ENCODE results near the gene TSC22D1. TPM values are rescaled to one million over a fixed set of nuclear protein-coding genes. Genes with fewer than 3 reads are reported as not detected.
"Not testable (repeated sequence)": the region's sequence is repeated elsewhere in the genome, so short reads cannot be mapped to it uniquely, and the experiment has no call there.

The TSC22D1 gene
- total RNA-seq: 185 TPM

- peak; percentile 36 for DNase-seq (ENCODE audit: low spot score)
Observed at GRCh38 chr13:44575741-44576350, at the start of gene TSC22D1. TSC22D1 (minus strand) TSS chr13:44576330; CDS start chr13:44576074, 256 bp downstream.

- no peak for DNase-seq (ENCODE audit: low spot score)
Observed at GRCh38 chr13:44622708-44623107, 46.6 kb upstream of the TSC22D1 start.

- DNase-seq (ENCODE audit: low spot score): no peak
Observed at GRCh38 chr13:44622261-44622660, 46.1 kb upstream of the TSC22D1 start.

- DNase-seq (ENCODE audit: low spot score): no peak
Observed at GRCh38 chr13:44620057-44620456, 43.9 kb upstream of the TSC22D1 start.

GRCh38 chr13:44619651-44620050 lies 43.5 kb upstream of the TSC22D1 start:
- no peak for DNase-seq (ENCODE audit: low spot score)

- DNase-seq (ENCODE audit: low spot score): no peak
Observed at GRCh38 chr13:44618326-44618725, 42.2 kb upstream of the TSC22D1 start.

GRCh38 chr13:44617648-44618047 lies 41.5 kb upstream of the TSC22D1 start:
- no peak for DNase-seq (ENCODE audit: low spot score)

- DNase-seq (ENCODE audit: low spot score): no peak
Observed at GRCh38 chr13:44609137-44609536, 33.0 kb upstream of the TSC22D1 start.

GRCh38 chr13:44605721-44606120 lies 29.6 kb upstream of the TSC22D1 start:
- DNase-seq (ENCODE audit: low spot score): no peak

GRCh38 chr13:44605275-44605674 lies 29.1 kb upstream of the TSC22D1 start:
- DNase-seq (ENCODE audit: low spot score): no peak

GRCh38 chr13:44601586-44601985 lies 25.5 kb upstream of the TSC22D1 start:
- no peak for DNase-seq (ENCODE audit: low spot score)

- DNase-seq (ENCODE audit: low spot score): not testable (repeated sequence)
Observed at GRCh38 chr13:44593861-44594592, 17.9 kb upstream of the TSC22D1 start.

- no peak for DNase-seq (ENCODE audit: low spot score)
Observed at GRCh38 chr13:44592216-44592847, 16.2 kb upstream of the TSC22D1 start.

- DNase-seq (ENCODE audit: low spot score): no peak
Observed at GRCh38 chr13:44591316-44591715, 15.2 kb upstream of the TSC22D1 start.

- DNase-seq (ENCODE audit: low spot score): no peak
Observed at GRCh38 chr13:44583137-44583536, 7.0 kb upstream of the TSC22D1 start.

GRCh38 chr13:44578067-44578400 lies 1.9 kb upstream of the TSC22D1 start:
- no peak for DNase-seq (ENCODE audit: low spot score)

- peak; percentile 97 for DNase-seq (ENCODE audit: low spot score)
Observed at GRCh38 chr13:44577236-44578066, 1.3 kb upstream of the TSC22D1 start.

- no peak for DNase-seq (ENCODE audit: low spot score)
Observed at GRCh38 chr13:44576351-44577235, 463 bp upstream of the TSC22D1 start.

GRCh38 chr13:44575035-44575434 lies 1.1 kb downstream of the TSC22D1 start:
- no peak for DNase-seq (ENCODE audit: low spot score)

- no peak for DNase-seq (ENCODE audit: low spot score)
Observed at GRCh38 chr13:44574466-44574855, 1.7 kb downstream of the TSC22D1 start.

- no peak for DNase-seq (ENCODE audit: low spot score)
Observed at GRCh38 chr13:44573790-44574465, 2.2 kb downstream of the TSC22D1 start.
